Esophagus (tissue), 2 donors: ENCODE results near the gene BCKDHB. TPM values are rescaled to one million over a fixed set of nuclear protein-coding genes. Genes with fewer than 3 reads are reported as not detected.

Experiments used
- H3K27ac ChIP-seq, 2 donors: one replicate each; pipeline ENCODE4 v1.5.1; 2013; ENCODE audit warnings: low read depth in 2 of 2, mild to moderate bottlenecking in 2 of 2, inconsistent platforms in 1 of 2, low read length in 1 of 2, moderate library complexity in 1 of 2
- H3K27me3 ChIP-seq, 2 donors: one replicate each; pipeline ENCODE4 v1.6.1; 2013; ENCODE audit warnings: low read length in 2 of 2, control low read depth in 1 of 2, mild to moderate bottlenecking in 1 of 2; ENCODE audit not compliant: insufficient read depth in 2 of 2, control insufficient read depth in 1 of 2
- H3K36me3 ChIP-seq, 2 donors: one replicate each; pipeline ENCODE4 v1.6.1; 2013; ENCODE audit warnings: low read length in 1 of 2; ENCODE audit not compliant: control insufficient read depth in 2 of 2, insufficient read depth in 2 of 2
- H3K4me1 ChIP-seq, 2 donors: one replicate each; pipeline ENCODE4 v1.6.1; 2013; ENCODE audit warnings: low read length in 1 of 2; ENCODE audit not compliant: control insufficient read depth in 2 of 2, insufficient read depth in 2 of 2
- H3K4me3 ChIP-seq, 2 donors: one replicate each; pipeline ENCODE4 v1.5.1; 2013; ENCODE audit warnings: low read length in 2 of 2, mild to moderate bottlenecking in 2 of 2, low read depth in 1 of 2, moderate library complexity in 1 of 2
- H3K9me3 ChIP-seq, 2 donors: one replicate each; pipeline ENCODE4 v1.6.1; 2013; ENCODE audit warnings: mild to moderate bottlenecking in 2 of 2, low read depth in 1 of 2, low read length in 1 of 2, moderate library complexity in 1 of 2; ENCODE audit not compliant: control insufficient read depth in 2 of 2, insufficient read depth in 1 of 2
- WGBS, 2 donors: extraction: QIAGEN DNeasy Blood & Tissue Kit; methylation state at CpG; one replicate each; pipeline ENCODE4 v1.1.7; 2013; 5-methylcytosine and 5-hydroxymethylcytosine counted together
- polyA plus RNA-seq, 2 donors: library from polyadenylated mRNA; stranded (reverse); fragments of 200-250 nt; gene quantifications; one replicate each; pipeline ENCODE4 v1.2.3, GENCODE V29; 2013
- donor health status: healthy with polysubstance abuse.
- donor health status: Bipolar disorder and iron deficiency.

Gene BCKDHB
- polyA plus RNA-seq, 2 donors: 3.4 to 6.9 TPM

DNA sequence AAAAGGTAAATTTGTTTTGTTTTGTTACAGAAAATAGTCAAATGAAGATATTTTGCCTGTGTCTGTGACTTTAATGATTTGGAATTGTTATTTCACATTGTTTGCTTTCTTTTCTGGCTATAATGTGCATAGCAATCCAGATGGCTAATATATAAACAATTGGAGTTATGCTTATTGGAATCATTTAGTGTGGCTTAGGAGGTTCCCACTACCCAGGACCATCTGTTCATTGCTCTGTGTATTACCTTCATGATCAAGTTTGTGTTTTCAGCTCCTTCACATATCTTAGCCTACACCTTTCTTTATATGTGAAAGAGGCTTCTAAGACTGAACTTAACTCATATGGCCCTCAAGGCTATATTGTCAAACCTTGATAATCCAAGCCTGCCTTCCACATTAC is 232.9 kb downstream of the BCKDHB start:
- Histone ChIP-seq H3K4me1 (no peaks in the 10 kb centered on the region), H3K27me3 (no peaks in the 10 kb centered on the region), H3K27ac (no peak overlapping the region)

DNA sequence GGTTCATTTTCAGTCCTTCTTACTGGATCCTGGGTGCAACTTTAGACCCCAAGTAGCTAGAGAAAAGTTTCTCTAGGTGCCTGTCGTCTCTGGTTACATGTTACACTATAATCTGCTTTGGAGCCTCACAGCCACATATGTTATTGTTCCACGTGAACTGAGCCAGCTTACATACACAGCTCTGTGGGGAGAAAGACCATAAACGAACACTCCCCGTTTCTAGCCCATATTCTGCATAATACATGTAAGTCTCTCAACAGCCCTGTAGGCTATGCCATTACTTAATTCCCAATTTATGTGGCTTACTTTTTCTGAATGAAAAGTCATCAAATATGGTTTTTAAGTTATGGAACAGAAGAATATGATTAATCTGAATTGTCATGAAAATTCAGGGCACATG is 233.8 kb downstream of the BCKDHB start:
- Histone ChIP-seq H3K27me3 (no peaks in the 10 kb centered on the region), H3K4me3 (no peak overlapping the region), H3K36me3 (no peaks in the 10 kb centered on the region), H3K27ac (no peak overlapping the region), H3K4me1 (no peaks in the 10 kb centered on the region), H3K9me3 (no peaks in the 10 kb centered on the region)
- 88 to 92% methylated on average over 4 of the region's 4 CpGs for WGBS, 2 donors

More for the DNA sequence above, 232.9 kb downstream of the BCKDHB start:
- Histone ChIP-seq H3K4me3 (no peak overlapping the region), H3K36me3 (no peaks in the 10 kb centered on the region), H3K9me3 (no peaks in the 10 kb centered on the region)

DNA sequence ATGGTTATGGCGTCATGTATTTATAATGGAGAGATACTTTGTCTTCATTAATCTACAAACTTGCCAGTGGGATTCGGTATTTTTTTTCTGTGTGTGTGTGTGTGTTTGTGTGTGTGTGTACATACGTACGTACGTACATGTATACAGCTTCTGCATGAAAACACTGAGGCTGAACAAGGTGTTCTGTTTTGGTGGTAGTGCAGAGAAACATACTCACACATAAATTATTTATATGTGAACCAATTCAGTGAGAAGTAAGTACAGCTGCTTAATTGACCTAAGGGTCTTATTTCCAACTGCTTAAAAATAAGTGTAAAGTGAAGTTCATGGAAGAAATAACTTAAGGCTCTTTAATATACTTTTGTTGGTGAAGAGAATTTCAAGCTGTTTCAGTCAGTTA is 234.2 kb downstream of the BCKDHB start:
- Histone ChIP-seq H3K27ac (no peak overlapping the region), H3K36me3 (no peaks in the 10 kb centered on the region), H3K9me3 (no peaks in the 10 kb centered on the region), H3K4me1 (no peaks in the 10 kb centered on the region), H3K4me3 (no peak overlapping the region), H3K27me3 (no peaks in the 10 kb centered on the region)
- 75 to 80% methylated on average over 5 of the region's 5 CpGs for WGBS, 2 donors

DNA sequence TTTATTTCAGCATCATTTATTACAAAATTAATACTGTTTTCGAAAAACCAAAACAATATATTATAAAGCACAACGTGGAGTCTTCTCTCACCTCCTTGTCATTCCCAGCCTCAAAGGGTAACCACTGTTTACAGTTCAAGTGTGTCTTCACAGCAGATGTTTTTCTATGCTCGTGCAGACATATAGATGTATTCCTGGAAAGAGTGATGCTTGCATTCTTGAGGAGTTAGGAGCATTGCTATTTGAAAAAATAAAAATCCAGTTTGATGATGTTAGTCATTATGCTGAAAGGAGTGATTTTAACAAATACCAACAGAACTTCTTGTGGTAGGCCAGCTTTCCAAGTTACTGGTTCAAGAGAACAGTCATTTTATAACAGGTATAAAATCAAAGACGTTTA is 234.9 kb downstream of the BCKDHB start:
- no peak overlapping the region for H3K27ac ChIP-seq
- no peak overlapping the region for H3K4me3 ChIP-seq
- no peaks in the 10 kb centered on the region for H3K36me3 ChIP-seq
- no peaks in the 10 kb centered on the region for H3K4me1 ChIP-seq
- 52 to 53% methylated on average over 4 of the region's 4 CpGs for WGBS, 2 donors
- H3K9me3 ChIP-seq: no peaks in the 10 kb centered on the region
- H3K27me3 ChIP-seq: no peaks in the 10 kb centered on the region

DNA sequence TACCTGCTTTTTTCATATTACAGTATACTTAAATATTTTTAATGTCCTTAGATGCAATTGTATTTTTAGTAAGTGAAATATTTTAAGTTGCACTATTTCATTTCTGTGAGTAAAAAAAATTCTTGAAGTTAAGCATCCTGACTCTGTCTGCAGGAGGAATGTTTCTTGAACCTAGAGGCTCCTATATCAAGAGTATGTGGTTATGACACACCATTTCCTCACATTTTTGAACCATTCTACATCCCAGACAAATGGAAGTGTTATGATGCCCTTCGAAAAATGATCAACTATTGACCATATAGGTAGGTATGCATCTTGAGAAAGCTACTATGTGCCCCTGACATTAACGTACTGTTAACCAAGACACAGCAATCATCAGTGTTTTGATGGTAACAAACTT is 237.0 kb downstream of the BCKDHB start:
- Histone ChIP-seq H3K27me3 (no peaks in the 10 kb centered on the region), H3K36me3 (no peaks in the 10 kb centered on the region), H3K27ac (no peak overlapping the region), H3K4me1 (no peaks in the 10 kb centered on the region), H3K4me3 (no peak overlapping the region), H3K9me3 (no peaks in the 10 kb centered on the region)
- WGBS, 2 donors: 94 to 98% methylated on average over 2 of the region's 2 CpGs

DNA sequence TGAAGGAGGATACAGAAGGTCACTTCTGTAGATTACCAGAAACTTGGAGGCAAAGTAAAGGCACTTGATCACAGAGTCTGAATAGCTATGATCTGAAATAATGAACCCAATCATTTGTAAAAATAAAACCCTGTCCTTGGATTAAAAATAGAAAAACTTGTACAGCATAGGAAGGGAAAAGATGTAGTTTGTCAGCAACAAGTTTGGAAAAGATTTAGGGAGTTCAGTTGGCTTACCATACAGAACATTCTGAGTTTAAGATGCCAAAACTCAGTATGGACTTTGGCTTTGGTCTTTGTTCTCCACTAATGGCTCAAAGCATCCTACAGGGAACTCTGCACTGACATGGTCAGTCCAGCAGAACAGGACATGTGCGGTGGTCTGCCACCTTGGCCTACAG is 240.6 kb downstream of the BCKDHB start:
- no peak overlapping the region for H3K27ac ChIP-seq
- no peaks in the 10 kb centered on the region for H3K9me3 ChIP-seq
- H3K36me3 ChIP-seq: no peaks in the 10 kb centered on the region
- 94 to 96% methylated on average over 1 of the region's 1 CpG for WGBS, 2 donors
- H3K4me1 ChIP-seq: no peaks in the 10 kb centered on the region
- H3K4me3 ChIP-seq: no peak overlapping the region
- no peaks in the 10 kb centered on the region for H3K27me3 ChIP-seq

DNA sequence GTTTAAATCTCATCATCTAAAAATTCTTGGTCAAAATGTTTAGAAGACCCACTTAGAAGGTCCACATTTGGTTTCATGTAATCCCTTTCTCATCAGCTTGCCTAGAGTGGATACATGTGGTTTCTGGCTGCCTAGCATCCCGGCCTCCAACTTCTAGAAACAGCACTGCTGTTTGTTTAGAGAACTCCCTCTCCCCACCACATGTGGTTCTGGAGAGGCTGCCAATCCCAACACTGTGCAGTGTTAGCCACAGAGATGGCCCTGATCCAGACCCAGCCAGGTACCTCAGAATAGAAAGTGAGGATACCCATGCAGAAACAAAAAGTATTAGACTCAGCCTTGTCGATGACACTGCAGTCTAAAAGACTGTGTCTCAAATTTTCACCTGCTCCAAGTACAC is 241.8 kb downstream of the BCKDHB start:
- WGBS, 2 donors: 81 to 87% methylated on average over 2 of the region's 2 CpGs
- Histone ChIP-seq H3K36me3 (no peaks in the 10 kb centered on the region), H3K4me1 (no peaks in the 10 kb centered on the region), H3K27ac (no peak overlapping the region), H3K4me3 (no peak overlapping the region), H3K27me3 (no peaks in the 10 kb centered on the region), H3K9me3 (no peaks in the 10 kb centered on the region)

DNA sequence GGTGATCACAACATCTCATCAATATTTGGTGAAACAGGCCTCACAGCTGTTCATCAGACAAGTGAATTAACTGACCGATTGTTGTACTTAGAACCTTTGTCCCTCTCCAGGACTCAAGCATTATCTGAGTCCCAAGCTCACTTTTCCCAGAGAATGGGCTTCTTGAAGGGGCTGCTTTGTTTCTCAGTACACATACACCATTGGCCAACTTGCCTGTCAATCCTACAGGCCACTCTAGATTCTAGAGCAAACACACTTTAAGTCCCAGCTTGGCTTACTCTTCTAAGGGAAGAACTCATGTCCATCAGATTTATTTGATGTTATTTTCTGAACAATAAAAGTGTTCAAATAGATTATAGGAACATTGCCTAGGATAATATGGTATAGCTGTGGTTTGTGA is 249.5 kb downstream of the BCKDHB start:
- Histone ChIP-seq H3K9me3 (no peaks in the 10 kb centered on the region), H3K4me3 (no peak overlapping the region), H3K27me3 (no peaks in the 10 kb centered on the region), H3K36me3 (no peaks in the 10 kb centered on the region), H3K4me1 (no peaks in the 10 kb centered on the region), H3K27ac (no peak overlapping the region)
- WGBS, 2 donors: 89 to 95% methylated on average over 1 of the region's 1 CpG

DNA sequence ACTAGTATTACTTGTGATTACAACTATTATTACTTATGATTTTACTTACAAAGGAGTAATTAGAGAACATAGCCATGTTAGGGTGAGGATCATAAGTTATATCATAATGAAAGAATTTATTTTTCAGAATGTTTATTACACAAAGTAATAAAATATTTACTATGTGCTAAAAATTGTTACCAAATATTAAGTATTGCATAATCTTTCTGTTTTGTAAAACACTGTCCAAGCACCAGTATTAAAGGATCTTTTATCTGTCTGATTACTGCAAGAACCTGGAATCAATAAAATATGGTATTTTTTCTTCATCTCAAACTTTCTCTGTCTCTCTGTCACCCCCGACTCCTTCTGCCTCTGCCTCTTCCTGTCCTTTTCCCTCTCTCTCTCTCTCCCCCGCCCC is 250.1 kb downstream of the BCKDHB start:
- Histone ChIP-seq H3K27ac (no peak overlapping the region), H3K27me3 (no peaks in the 10 kb centered on the region), H3K36me3 (no peaks in the 10 kb centered on the region), H3K4me1 (no peaks in the 10 kb centered on the region), H3K4me3 (no peak overlapping the region), H3K9me3 (no peaks in the 10 kb centered on the region)
- 79 to 83% methylated on average over 2 of the region's 2 CpGs for WGBS, 2 donors

DNA sequence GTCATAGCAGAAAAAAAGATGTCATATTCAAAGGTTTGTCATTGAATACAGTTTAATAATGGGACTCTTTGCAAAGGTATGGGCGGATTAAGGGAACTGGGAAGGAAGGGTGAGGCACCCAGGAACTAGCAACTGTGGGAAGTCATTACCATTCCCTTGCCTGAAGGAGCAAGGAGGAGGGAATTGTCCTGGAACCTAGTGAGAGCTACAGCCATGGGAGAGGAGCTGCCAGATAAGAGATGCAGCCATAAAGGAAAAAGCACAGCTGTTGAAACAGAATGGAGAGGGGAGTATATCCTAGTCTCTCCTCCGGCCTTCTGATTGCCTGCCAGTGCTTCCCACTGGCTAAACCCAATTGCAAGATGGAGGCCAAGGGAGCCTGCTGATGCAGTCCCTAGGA is 250.6 kb downstream of the BCKDHB start:
- H3K27ac ChIP-seq: no peak overlapping the region
- no peaks in the 10 kb centered on the region for H3K9me3 ChIP-seq
- H3K4me3 ChIP-seq: no peak overlapping the region
- no peaks in the 10 kb centered on the region for H3K36me3 ChIP-seq
- WGBS, 2 donors: 78 to 87% methylated on average over 2 of the region's 2 CpGs
- H3K4me1 ChIP-seq: no peaks in the 10 kb centered on the region
- no peaks in the 10 kb centered on the region for H3K27me3 ChIP-seq
